ENCODE results near the gene UBE3B. TPM values are rescaled to one million over a fixed set of nuclear protein-coding genes. Genes with fewer than 3 reads are reported as not detected.

The UBE3B gene
- total RNA-seq, 4 donors from 2014 or later: 34.4 to 73.0 (median 71.6) TPM

DNA sequence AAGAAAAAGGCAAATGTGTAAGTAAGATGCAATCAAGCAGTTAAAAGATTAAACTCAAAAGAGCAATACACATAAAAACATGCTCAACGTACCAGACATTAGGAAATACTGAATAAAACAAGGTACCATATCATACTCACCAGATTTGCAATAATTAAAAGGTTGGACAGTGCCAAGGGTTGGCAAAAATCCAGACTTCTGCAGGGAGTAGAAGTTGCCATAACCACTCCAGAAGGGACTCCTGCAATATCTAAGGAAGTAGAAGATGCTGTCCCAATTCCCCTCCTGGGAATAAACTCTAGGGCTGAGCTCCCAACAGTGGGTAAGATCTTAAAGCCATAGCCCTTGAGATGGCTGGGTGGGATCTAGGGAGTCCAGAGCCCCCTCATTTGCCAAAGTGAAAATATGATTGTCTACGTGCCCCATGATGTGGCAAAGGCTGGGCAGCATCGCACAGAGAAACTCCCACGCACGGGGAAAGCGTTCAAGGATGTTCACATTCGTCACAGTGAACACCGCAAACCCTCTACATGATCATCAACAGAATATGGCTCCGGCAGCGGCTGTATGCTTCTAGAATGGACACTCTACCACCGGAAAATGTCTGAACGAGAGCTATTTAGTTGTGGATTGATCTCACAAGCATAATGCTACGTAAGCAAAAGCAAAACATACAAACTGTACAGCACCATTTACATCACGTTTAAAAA is 12.6 kb upstream of the UBE3B start:
- Histone ChIP-seq H3K4me1 (peaks cover 73 to 92% (median 81%) of the 10 kb centered on the region in 4 donors), H3K36me3 (no peaks in the 10 kb centered on the region)
- intact Hi-C loops (cut with DNase I; ENCODE audit: low total_unique reads): no loop called here

GRCh38 chr12:109466305-109466704 is 11.1 kb upstream of the UBE3B start:
- intact Hi-C loops (cut with DNase I; ENCODE audit: low total_unique reads) (no loop called here), in situ Hi-C loops (cut with MboI; ENCODE audit: low pct_ligation_motif_present in 1 of 4, low pct_unique_long_range_greater_than_20kb in 1 of 4, low sequenced_read_pairs in 3 of 4) (no loop called here)
- Histone ChIP-seq H3K36me3 (no peaks in the 10 kb centered on the region), H3K4me3 (no peak overlapping the region), H3K27ac (peak overlapping the region; percentile 91 to 97 (median 94)), H3K27me3 (no peaks in the 10 kb centered on the region), H3K9me3 (no peaks in the 10 kb centered on the region), H3K4me1 (peaks cover 69 to 83% (median 76%) of the 10 kb centered on the region in 4 donors)
- no peak for DNase-seq
- TF ChIP-seq POLR2AphosphoS5 (IDR thresholded peaks at IDR 0.05): peak in 1 of 3 donors; percentile 64
- no peak for TF ChIP-seq POLR2A (IDR thresholded peaks at IDR 0.05)
- TF ChIP-seq EP300 (IDR thresholded peaks at IDR 0.05; ENCODE audit: low read depth): no peak
- TF ChIP-seq CTCF (IDR thresholded peaks at IDR 0.05): no peak
- WGBS, 2 donors (ENCODE audit: low coverage in 1 of 2): 72 to 83% methylated on average over 1 to 2 of the region's 2 CpGs

More for the DNA sequence above, 12.6 kb upstream of the UBE3B start:
- H3K27ac ChIP-seq: peak overlapping the region; percentile 91 to 97 (median 94)
- in situ Hi-C loops (cut with MboI; ENCODE audit: low pct_ligation_motif_present in 1 of 4, low pct_unique_long_range_greater_than_20kb in 1 of 4, low sequenced_read_pairs in 3 of 4): no loop called here
- TF ChIP-seq POLR2A (IDR thresholded peaks at IDR 0.05) (no peak), EP300 (IDR thresholded peaks at IDR 0.05; ENCODE audit: low read depth) (no peak), CTCF (IDR thresholded peaks at IDR 0.05) (no peak)
- no peaks in the 10 kb centered on the region for H3K27me3 ChIP-seq
- no peak for DNase-seq
- no peak overlapping the region for H3K4me3 ChIP-seq
- WGBS, 2 donors (ENCODE audit: low coverage in 1 of 2): 27 to 90% methylated on average over 1 to 14 of the region's 14 CpGs
- H3K9me3 ChIP-seq: no peaks in the 10 kb centered on the region

GRCh38 chr12:109466821-109467220 is 10.6 kb upstream of the UBE3B start:
- peaks cover 64 to 78% (median 73%) of the 10 kb centered on the region in 4 donors for H3K4me1 ChIP-seq
- in situ Hi-C loops (cut with MboI; ENCODE audit: low pct_ligation_motif_present in 1 of 4, low pct_unique_long_range_greater_than_20kb in 1 of 4, low sequenced_read_pairs in 3 of 4) (no loop called here), intact Hi-C loops (cut with DNase I; ENCODE audit: low total_unique reads) (no loop called here)
- 80 to 84% methylated on average over 2 to 3 of the region's 3 CpGs for WGBS, 2 donors (ENCODE audit: low coverage in 1 of 2)
- H3K27ac ChIP-seq: peak overlapping the region; percentile 91 to 97 (median 94)
- H3K9me3 ChIP-seq: no peaks in the 10 kb centered on the region
- H3K36me3 ChIP-seq: no peaks in the 10 kb centered on the region
- H3K27me3 ChIP-seq: no peaks in the 10 kb centered on the region
- H3K4me3 ChIP-seq: no peak overlapping the region
- TF ChIP-seq POLR2A (IDR thresholded peaks at IDR 0.05) (no peak), POLR2AphosphoS5 (IDR thresholded peaks at IDR 0.05) (no peak), EP300 (IDR thresholded peaks at IDR 0.05; ENCODE audit: low read depth) (no peak), CTCF (IDR thresholded peaks at IDR 0.05) (no peak)
- no peak for DNase-seq

- TF ChIP-seq POLR2AphosphoS5 (IDR thresholded peaks at IDR 0.05) (peak in 1 of 3 donors; percentile 25), EP300 (IDR thresholded peaks at IDR 0.05; ENCODE audit: low read depth) (no peak)
Measured at GRCh38 chr12:109467978-109468676, 9.3 kb upstream of the UBE3B start.

More at GRCh38 chr12:109467978-109468676, 9.3 kb upstream of the UBE3B start:
- peak overlapping the region; percentile 91 to 97 (median 94) for H3K27ac ChIP-seq
- intact Hi-C loops (cut with DNase I; ENCODE audit: low total_unique reads): no loop called here
- H3K4me3 ChIP-seq: no peak overlapping the region
- H3K27me3 ChIP-seq: no peaks in the 10 kb centered on the region
- H3K36me3 ChIP-seq: no peaks in the 10 kb centered on the region
- WGBS, 2 donors (ENCODE audit: low coverage in 1 of 2): 64 to 85% methylated on average over 3 to 8 of the region's 8 CpGs
- in situ Hi-C loops (cut with MboI; ENCODE audit: low pct_ligation_motif_present in 1 of 4, low pct_unique_long_range_greater_than_20kb in 1 of 4, low sequenced_read_pairs in 3 of 4): no loop called here
- DNase-seq: peak; percentile 76
- no peaks in the 10 kb centered on the region for H3K9me3 ChIP-seq
- peaks cover 55 to 68% (median 61%) of the 10 kb centered on the region in 4 donors for H3K4me1 ChIP-seq
